OCI-LY3 (cell line): ENCODE measurements around the gene HPS1.

Experiments
- EZH2phosphoT487 ChIP-seq: fragments of 200-600 bp; shearing (Covaris generic); IDR thresholded peaks from 2 replicates; pipeline ENCODE4 v1.6.1; 2018; ENCODE audit warnings: antibody characterized with exemption, mixed run types, low read depth
- TF ChIP-seq, protein P1 (sequence below): fragments of 200-600, 300-600 bp; sonication (generic); IDR thresholded peaks from 2 replicates; pipeline ENCODE4 v1.5.1; 2014; ENCODE audit warnings: antibody characterized with exemption, low read length, low read depth

DNA sequence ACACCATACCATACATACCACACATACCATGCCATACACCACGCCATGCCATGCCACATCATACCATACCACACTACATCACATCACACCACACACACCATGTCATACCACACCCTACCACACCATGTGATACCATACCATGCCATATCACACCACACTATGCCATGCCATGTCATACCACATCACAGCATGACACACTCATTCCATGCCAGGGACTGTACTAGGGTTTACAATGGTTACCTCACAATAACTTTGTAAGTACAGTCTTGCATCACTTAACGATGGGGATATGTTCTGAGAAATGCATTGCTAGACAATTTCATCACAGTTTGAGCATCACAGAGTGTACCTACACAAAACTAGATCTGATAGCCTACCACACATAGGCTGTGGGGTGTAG lies 46.3 kb downstream of the HPS1 start:
- TF ChIP-seq, protein P1, sequence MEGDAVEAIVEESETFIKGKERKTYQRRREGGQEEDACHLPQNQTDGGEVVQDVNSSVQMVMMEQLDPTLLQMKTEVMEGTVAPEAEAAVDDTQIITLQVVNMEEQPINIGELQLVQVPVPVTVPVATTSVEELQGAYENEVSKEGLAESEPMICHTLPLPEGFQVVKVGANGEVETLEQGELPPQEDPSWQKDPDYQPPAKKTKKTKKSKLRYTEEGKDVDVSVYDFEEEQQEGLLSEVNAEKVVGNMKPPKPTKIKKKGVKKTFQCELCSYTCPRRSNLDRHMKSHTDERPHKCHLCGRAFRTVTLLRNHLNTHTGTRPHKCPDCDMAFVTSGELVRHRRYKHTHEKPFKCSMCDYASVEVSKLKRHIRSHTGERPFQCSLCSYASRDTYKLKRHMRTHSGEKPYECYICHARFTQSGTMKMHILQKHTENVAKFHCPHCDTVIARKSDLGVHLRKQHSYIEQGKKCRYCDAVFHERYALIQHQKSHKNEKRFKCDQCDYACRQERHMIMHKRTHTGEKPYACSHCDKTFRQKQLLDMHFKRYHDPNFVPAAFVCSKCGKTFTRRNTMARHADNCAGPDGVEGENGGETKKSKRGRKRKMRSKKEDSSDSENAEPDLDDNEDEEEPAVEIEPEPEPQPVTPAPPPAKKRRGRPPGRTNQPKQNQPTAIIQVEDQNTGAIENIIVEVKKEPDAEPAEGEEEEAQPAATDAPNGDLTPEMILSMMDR, result no peak
- TF ChIP-seq EZH2phosphoT487, result no peak
